Esophagus muscularis mucosa (tissue), 4 donors: ENCODE data around the gene VEPH1. TPM values are rescaled to one million over a fixed set of nuclear protein-coding genes. Genes with fewer than 3 reads are reported as not detected.

Source experiments
- DNase-seq: peaks from one replicate; pipeline ENCODE4 v3.0.0-alpha.2; 2017; ENCODE audit errors: extremely low spot score
- H3K27ac ChIP-seq, 4 donors: fragments of 200-600 bp; sonication (generic); replicated peaks in 1 of 4; 1 replicate in 3 of 4; 2 replicates in 1 of 4; pipeline ENCODE4 v1.5.1; 2016 to 2019; ENCODE audit warnings: mild to moderate bottlenecking in 1 of 4
- H3K27me3 ChIP-seq, 4 donors: fragments of 200-600 bp; sonication (generic); one replicate each; pipeline versions ENCODE4 v1.5.1 to v1.6.0; 2016 to 2019
- H3K36me3 ChIP-seq, 4 donors: fragments of 200-600 bp; sonication (generic); one replicate each; pipeline ENCODE4 v1.5.1; 2016 to 2019
- H3K4me1 ChIP-seq, 4 donors: fragments of 200-600 bp; sonication (generic); one replicate each; pipeline ENCODE4 v1.5.1; 2016 to 2019
- H3K4me3 ChIP-seq, 4 donors: fragments of 200-600 bp; sonication (generic); 1 replicate in 2 of 4; 2 replicates in 2 of 4; pipeline ENCODE4 v1.5.1; 2016 to 2019; ENCODE audit warnings: mild to moderate bottlenecking in 4 of 4, moderate library complexity in 1 of 4
- H3K9me3 ChIP-seq, 4 donors: fragments of 200-600 bp; sonication (generic); 1 replicate in 3 of 4; 2 replicates in 1 of 4; pipeline ENCODE4 v1.5.1; 2016 to 2019
- CTCF ChIP-seq, 3 experiments: fragments of 200-600 bp in 2 of 3; fragments of 450-650 bp in 1 of 3; sonication (generic) in 2 of 3; IDR thresholded peaks; one replicate each; pipeline ENCODE4 v1.5.1; 2017 to 2019; ENCODE audit warnings: antibody characterized with exemption in 3 of 3, mild to moderate bottlenecking in 2 of 3, moderate library complexity in 1 of 3
- EP300 ChIP-seq: sonication (generic); formaldehyde crosslinking; IDR thresholded peaks from one replicate; pipeline ENCODE4 v1.6.1; 2017; ENCODE audit warnings: antibody characterized with exemption
- POLR2A ChIP-seq: fragments of 450-650 bp; IDR thresholded peaks from one replicate; pipeline ENCODE4 v1.6.1; 2017; ENCODE audit warnings: antibody characterized with exemption, moderate library complexity, mild to moderate bottlenecking, low read depth
- POLR2AphosphoS5 ChIP-seq, 2 donors: sonication (generic); formaldehyde crosslinking; IDR thresholded peaks; one replicate each; pipeline ENCODE4 v1.6.1; 2017; ENCODE audit warnings: antibody characterized with exemption in 2 of 2
- WGBS: methylation state at CpG from one replicate; pipeline ENCODE4 v1.1.5; 2018; 5-methylcytosine and 5-hydroxymethylcytosine counted together
- intact Hi-C: fragments of 100-400 bp; cut with DNase I; formaldehyde crosslinking; loops from one replicate; pipeline ENCODE4 v1.15.1; 2023
- total RNA-seq, 4 donors: library from RNA; depleted of rRNA; stranded (reverse); fragments of >200 nt; gene quantifications; one replicate each; pipeline versions ENCODE4 v1.1.0 to v1.2.1, GENCODE V29; 2016

VEPH1 gene
- total RNA-seq, 4 donors from 2014 or later, result 0.23 to 1.2 (median 0.52) TPM; not detected in 1

GRCh38 chr3:157436583-157437291 lies 66.5 kb downstream of the VEPH1 start, which contains the start of gene PTX3:
TSS of gene PTX3 (plus strand) at chr3:157436850. CDS start at chr3:157436934, 84 bp downstream.
- intact Hi-C loops, result no loop called here
- Histone ChIP-seq H3K4me1 (peaks cover 0 to 37% (median 25%) of the 10 kb centered on the region in 4 donors), H3K36me3 (no peaks in the 10 kb centered on the region), H3K4me3 (peak within 1 kb of the TSS; percentile 62 to 76 (median 64)), H3K27ac (peak within 1 kb of the TSS; percentile 30 to 73 (median 68)), H3K9me3 (no peaks in the 10 kb centered on the region), H3K27me3 (no peaks in the 10 kb centered on the region)
- no peak for DNase-seq
- WGBS, result 3% methylated on average over 15 of the region's 15 CpGs
- TF ChIP-seq POLR2A (no peak), CTCF (IDR thresholded peaks at IDR 0.05) (no peak), EP300 (no peak), POLR2AphosphoS5 (IDR thresholded peaks at IDR 0.05) (peak; percentile 23 to 68)

- Histone ChIP-seq H3K4me1 (no peaks in the 10 kb centered on the region), H3K4me3 (no peak overlapping the region), H3K27ac (no peak overlapping the region), H3K27me3 (no peaks in the 10 kb centered on the region), H3K9me3 (no peaks in the 10 kb centered on the region), H3K36me3 (no peaks in the 10 kb centered on the region)
- intact Hi-C loops, result no loop called here
- 63% methylated on average over 2 of the region's 2 CpGs for WGBS
- TF ChIP-seq POLR2AphosphoS5 (IDR thresholded peaks at IDR 0.05) (no peak), CTCF (IDR thresholded peaks at IDR 0.05) (no peak), EP300 (no peak)
- no peak for DNase-seq
Observed at GRCh38 chr3:157429708-157430107, 73.5 kb downstream of the VEPH1 start.

- intact Hi-C loops, result no loop called here
Observed at GRCh38 chr3:157428853-157429252, 74.4 kb downstream of the VEPH1 start.

GRCh38 chr3:157427901-157428300 lies 75.3 kb downstream of the VEPH1 start:
- H3K36me3 ChIP-seq, result no peaks in the 10 kb centered on the region
- 94% methylated on average over 4 of the region's 4 CpGs for WGBS
- no peak overlapping the region for H3K4me3 ChIP-seq

More at GRCh38 chr3:157428853-157429252, 74.4 kb downstream of the VEPH1 start:
- Histone ChIP-seq H3K9me3 (no peaks in the 10 kb centered on the region), H3K27ac (no peak overlapping the region), H3K4me1 (no peaks in the 10 kb centered on the region), H3K36me3 (no peaks in the 10 kb centered on the region), H3K4me3 (no peak overlapping the region), H3K27me3 (no peaks in the 10 kb centered on the region)
- WGBS, result 66% methylated on average over 1 of the region's 1 CpG
- TF ChIP-seq POLR2A (no peak), POLR2AphosphoS5 (IDR thresholded peaks at IDR 0.05) (no peak), CTCF (IDR thresholded peaks at IDR 0.05) (no peak), EP300 (no peak)
- no peak for DNase-seq

More at GRCh38 chr3:157427901-157428300, 75.3 kb downstream of the VEPH1 start:
- intact Hi-C loops, result no loop called here
- H3K27me3 ChIP-seq, result no peaks in the 10 kb centered on the region
- TF ChIP-seq EP300, result no peak
- TF ChIP-seq CTCF (IDR thresholded peaks at IDR 0.05), result no peak
- TF ChIP-seq POLR2AphosphoS5 (IDR thresholded peaks at IDR 0.05), result no peak
- no peak for TF ChIP-seq POLR2A
- H3K4me1 ChIP-seq, result no peaks in the 10 kb centered on the region
- no peak for DNase-seq
- H3K9me3 ChIP-seq, result no peaks in the 10 kb centered on the region
- H3K27ac ChIP-seq, result no peak overlapping the region
